Memory B cell (primary cell): ENCODE results near the gene EPN1.
A peak's percentile ranks its signal among the peaks of the same experiment; 100 is the strongest.

Experiments
- ATAC-seq: fragments of 150-1000 bp; cut with Tn5 transposase; 2 replicates; pipeline ENCODE4 v1.10.0; 2021; ENCODE audit warnings: low read depth, mild to moderate bottlenecking, moderate library complexity
- DNase-seq, 2 donors: peaks; one replicate each; pipeline ENCODE4 v3.0.0; 2022; ENCODE audit warnings: low spot score in 2 of 2
- H3K27ac Mint-ChIP-seq: one replicate; pipeline ENCODE4 v1.8.0; 2022; ENCODE audit warnings: mild to moderate bottlenecking, moderate library complexity, mixed read lengths
- H3K27me3 Mint-ChIP-seq: one replicate; pipeline ENCODE4 v1.8.0; 2022; ENCODE audit warnings: mixed read lengths
- H3K36me3 Mint-ChIP-seq: one replicate; pipeline ENCODE4 v1.8.0; 2022; ENCODE audit warnings: mild to moderate bottlenecking, mixed read lengths
- H3K4me1 Mint-ChIP-seq: one replicate; pipeline ENCODE4 v1.8.0; 2022; ENCODE audit warnings: mixed read lengths
- H3K4me3 Mint-ChIP-seq: one replicate; pipeline ENCODE4 v1.8.0; 2022; ENCODE audit warnings: mild to moderate bottlenecking, moderate library complexity, mixed read lengths
- H3K9me3 Mint-ChIP-seq: one replicate; pipeline ENCODE4 v1.8.0; 2022; ENCODE audit warnings: mixed read lengths

The EPN1 gene

DNA sequence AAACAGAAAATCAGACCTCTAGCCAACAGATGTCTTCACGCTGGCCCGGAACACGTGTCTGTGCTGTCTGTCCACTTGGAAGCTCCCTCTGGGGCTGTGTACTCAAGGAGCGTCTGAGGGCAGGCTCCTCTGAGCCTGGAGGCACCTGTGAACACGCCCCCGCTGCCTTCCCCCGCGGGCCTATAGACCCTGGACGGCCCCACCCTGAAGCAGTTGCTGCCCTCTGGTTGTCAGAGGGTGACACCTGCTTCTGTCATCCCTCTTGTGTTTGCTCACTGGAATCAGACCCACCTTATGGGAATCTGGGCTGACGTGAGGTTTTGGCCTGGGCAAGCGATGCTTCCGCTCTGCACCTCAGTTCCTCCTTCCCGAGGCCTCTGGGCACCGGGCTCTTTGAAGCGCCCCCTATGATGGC lies 19.2 kb downstream of the EPN1 start:
- Mint-ChIP-seq H3K4me1 (no peaks in the 10 kb centered on the region), H3K4me3 (no peak overlapping the region), H3K9me3 (no peaks in the 10 kb centered on the region), H3K36me3 (peaks cover 33% of the 10 kb centered on the region), H3K27ac (no peak overlapping the region), H3K27me3 (no peaks in the 10 kb centered on the region)
- DNase-seq: no peak
- no peak for ATAC-seq

DNA sequence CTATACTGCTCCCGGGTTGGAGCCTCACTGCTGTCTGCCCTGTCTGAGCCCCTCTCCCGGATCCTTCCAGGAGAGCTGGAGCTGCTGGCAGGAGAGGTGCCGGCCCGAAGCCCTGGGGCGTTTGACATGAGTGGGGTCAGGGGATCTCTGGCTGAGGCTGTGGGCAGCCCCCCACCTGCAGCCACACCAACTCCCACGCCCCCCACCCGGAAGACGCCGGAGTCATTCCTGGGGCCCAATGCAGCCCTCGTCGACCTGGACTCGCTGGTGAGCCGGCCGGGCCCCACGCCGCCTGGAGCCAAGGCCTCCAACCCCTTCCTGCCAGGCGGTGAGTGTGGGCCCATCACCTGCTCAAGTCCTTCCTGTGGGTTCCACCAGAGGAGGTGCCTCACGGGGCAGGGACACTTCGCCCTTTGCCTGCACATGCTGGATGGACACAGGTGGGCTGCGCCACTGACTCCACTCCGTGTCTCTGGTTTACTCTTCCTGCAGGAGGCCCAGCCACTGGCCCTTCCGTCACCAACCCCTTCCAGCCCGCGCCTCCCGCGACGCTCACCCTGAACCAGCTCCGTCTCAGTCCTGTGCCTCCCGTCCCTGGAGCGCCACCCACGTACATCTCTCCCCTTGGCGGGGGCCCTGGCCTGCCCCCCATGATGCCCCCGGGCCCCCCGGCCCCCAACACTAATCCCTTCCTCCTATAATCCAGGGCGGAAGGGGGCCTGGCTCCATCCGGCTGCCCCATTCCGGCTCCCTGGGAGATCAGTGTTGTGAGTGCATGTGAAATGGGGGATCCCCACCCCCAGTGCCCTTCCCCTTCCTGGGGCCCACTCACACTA lies 19.8 kb downstream of the EPN1 start:
- H3K27ac Mint-ChIP-seq: no peak overlapping the region
- H3K36me3 Mint-ChIP-seq: peaks cover 28% of the 10 kb centered on the region

DNA sequence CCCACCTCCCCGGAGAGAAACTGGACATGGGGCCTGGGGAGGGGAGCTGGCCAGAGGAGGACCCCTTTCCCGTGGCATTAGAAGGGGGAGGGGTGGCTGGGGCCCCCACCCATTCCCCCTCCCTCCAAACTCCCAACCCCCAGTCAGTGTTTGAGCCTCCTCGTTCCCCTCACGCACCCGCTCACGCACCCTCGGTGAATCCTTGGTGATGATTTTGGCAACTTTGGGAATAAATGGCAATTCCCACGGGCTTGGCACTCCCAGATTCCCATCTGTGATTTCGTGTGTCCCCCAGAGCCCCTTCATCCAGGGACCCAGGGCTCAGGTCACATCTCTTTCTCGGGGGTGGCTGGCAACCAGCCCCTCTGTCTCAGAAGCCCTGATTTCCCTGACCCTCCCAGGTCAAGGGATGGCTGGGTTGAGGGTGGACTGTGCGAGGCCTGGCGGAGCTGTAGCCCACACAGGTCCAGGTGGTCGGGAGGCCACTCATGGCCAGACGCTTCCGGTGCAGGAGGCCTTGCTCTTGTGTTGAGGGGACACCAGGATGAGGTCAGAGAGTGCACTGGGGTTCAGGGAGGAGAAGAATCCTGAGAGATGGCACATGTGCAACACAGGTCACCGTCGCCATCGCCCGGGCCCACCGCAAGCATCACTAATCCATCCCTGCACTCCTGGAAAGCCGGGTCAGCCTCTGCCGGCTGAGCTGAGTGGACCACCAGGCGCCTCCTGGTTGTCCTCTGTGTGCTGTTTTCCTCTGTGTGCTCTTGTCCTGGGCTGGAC lies 20.7 kb downstream of the EPN1 start:
- Mint-ChIP-seq H3K4me3 (no peak overlapping the region), H3K27me3 (no peaks in the 10 kb centered on the region), H3K36me3 (peaks cover 30% of the 10 kb centered on the region), H3K9me3 (no peaks in the 10 kb centered on the region), H3K27ac (no peak overlapping the region), H3K4me1 (peaks cover 2% of the 10 kb centered on the region)
- DNase-seq: no peak
- no peak for ATAC-seq

More for the DNA sequence above, 19.8 kb downstream of the EPN1 start:
- DNase-seq (no peak), ATAC-seq (no peak)
- Mint-ChIP-seq H3K27me3 (no peaks in the 10 kb centered on the region), H3K4me1 (no peaks in the 10 kb centered on the region), H3K4me3 (no peak overlapping the region), H3K9me3 (no peaks in the 10 kb centered on the region)

DNA sequence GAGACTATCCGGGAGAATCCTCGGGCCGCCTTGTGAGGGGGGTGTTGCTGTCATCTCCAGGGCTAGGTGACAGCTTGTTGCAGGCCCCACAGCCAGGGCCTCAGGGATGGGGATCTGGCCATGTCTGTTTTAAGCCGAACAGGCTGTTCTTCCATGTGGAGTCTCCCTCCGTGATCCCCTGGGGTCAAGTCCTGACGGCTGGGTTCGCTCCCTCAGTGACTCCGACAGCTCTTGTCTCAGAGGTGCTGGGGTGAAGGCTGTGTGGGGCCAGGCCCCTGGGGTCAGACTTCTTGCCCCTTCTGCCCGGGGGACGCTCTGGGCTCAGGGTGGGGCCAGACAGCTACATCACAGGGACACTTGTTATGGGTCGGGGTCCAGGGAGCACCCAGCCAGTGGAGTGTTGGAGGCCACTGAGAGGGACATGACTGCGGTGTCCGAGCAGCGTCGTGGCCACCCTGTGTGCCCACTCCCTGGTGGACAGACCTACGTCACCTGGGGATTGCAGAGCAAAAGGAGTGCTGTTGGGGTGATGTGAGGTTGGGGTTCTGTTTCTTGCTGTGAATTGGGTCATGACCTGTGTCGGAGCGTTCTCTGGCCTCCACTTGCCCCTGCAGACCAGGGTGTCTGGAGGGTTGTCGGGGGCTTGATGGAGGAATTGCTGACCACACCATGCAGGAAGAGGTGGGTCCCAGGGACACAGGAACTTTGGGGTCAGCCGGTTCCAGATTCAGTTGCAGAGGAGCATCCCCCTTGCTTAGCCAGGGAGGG lies 21.5 kb downstream of the EPN1 start:
- peaks cover 2% of the 10 kb centered on the region for H3K4me1 Mint-ChIP-seq
- peaks cover 27% of the 10 kb centered on the region for H3K36me3 Mint-ChIP-seq
- H3K4me3 Mint-ChIP-seq: no peak overlapping the region
- no peak overlapping the region for H3K27ac Mint-ChIP-seq
- no peaks in the 10 kb centered on the region for H3K9me3 Mint-ChIP-seq
- DNase-seq (no peak), ATAC-seq (no peak)
- no peaks in the 10 kb centered on the region for H3K27me3 Mint-ChIP-seq

DNA sequence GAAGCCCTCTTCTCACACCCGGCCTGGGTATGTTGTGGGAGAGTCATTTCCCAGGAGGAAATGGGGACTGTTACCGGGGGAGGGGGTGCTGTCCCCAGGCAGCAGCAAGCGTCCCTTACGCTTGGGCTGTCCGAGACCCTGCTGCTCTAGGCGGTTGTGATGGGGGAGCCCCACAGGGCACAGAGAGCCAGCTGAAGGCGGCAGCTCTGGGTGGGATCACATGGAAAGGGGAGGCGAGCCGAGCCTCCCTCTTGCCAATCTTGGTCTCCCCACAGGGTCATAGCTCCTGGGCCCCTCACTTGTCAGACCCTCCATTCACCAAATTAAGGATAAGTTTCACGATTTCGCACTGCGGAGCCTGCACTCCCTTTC lies 22.0 kb downstream of the EPN1 start:
- H3K4me1 Mint-ChIP-seq: peaks cover 2% of the 10 kb centered on the region
- H3K4me3 Mint-ChIP-seq: no peak overlapping the region
- no peaks in the 10 kb centered on the region for H3K27me3 Mint-ChIP-seq
- ATAC-seq: no peak
- no peak for DNase-seq
- peaks cover 27% of the 10 kb centered on the region for H3K36me3 Mint-ChIP-seq
- H3K27ac Mint-ChIP-seq: no peak overlapping the region
- no peaks in the 10 kb centered on the region for H3K9me3 Mint-ChIP-seq

DNA sequence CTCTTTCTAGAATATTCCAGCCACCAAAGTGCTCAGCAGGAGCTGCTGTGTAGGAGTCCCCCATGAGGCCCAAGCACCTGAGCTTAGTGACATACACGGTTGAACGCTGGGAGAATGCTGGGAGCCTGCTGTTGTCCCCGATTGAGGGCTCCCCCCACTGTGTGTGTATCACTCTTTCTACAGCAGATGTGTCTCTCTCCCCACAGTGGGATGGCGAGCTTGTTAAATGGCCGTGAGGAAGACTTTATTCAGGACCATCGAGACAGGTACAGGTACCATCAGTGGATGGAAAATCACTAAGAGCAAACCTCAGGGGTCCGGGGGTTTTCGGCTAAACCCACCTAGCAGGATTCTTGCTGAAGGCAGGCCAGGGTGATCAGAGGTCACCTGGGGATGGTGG lies 22.7 kb downstream of the EPN1 start:
- H3K9me3 Mint-ChIP-seq: no peaks in the 10 kb centered on the region
- peaks cover 2% of the 10 kb centered on the region for H3K4me1 Mint-ChIP-seq
- DNase-seq: no peak
- no peak for ATAC-seq
- H3K36me3 Mint-ChIP-seq: peaks cover 27% of the 10 kb centered on the region
- no peaks in the 10 kb centered on the region for H3K27me3 Mint-ChIP-seq
- no peak overlapping the region for H3K4me3 Mint-ChIP-seq
- H3K27ac Mint-ChIP-seq: no peak overlapping the region

DNA sequence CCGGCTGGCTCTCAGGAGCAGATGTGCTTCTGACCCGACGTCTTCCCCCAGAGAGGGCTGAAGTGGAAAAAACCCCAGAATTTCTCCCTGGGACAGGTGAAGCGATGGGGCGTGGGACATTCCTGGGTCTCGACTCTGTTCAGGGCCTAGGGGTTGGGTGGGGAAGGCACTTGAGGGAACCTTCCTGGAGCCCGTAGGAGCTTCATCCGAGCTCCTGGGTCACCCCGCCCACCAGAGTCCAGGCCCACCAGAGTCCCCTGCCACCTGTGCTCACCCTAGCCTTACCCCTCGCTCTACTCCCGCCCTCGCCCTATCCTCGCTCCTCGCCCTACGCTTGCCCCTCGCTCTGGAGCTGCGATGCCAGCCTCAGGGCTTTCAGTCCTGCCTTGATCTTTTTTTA lies 23.2 kb downstream of the EPN1 start:
- Mint-ChIP-seq H3K4me1 (peaks cover 2% of the 10 kb centered on the region), H3K27me3 (no peaks in the 10 kb centered on the region), H3K9me3 (no peaks in the 10 kb centered on the region), H3K27ac (no peak overlapping the region), H3K4me3 (no peak overlapping the region), H3K36me3 (peaks cover 27% of the 10 kb centered on the region)
- no peak for ATAC-seq
- DNase-seq: no peak

DNA sequence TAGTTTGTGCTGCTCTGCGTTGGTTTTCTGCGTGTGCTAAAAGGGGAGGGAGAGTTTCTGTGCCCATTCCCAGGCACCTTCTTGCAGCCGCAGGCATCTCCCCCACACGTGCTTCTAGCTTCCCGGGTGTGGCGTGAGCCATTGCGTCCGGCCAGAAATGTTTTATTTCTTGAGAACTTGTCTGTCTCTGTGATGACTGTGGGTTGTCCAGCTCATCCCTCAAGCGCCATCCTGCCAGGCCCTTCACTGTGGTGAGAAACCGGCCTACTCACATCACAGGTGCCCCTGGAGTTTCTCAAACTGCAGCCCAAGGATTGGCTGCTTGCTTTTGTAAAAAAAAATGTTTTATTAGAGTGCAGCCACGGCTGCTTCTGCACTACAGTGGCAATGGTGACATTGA lies 24.2 kb downstream of the EPN1 start:
- DNase-seq (no peak), ATAC-seq (no peak)
- peaks cover 5% of the 10 kb centered on the region for H3K4me1 Mint-ChIP-seq

DNA sequence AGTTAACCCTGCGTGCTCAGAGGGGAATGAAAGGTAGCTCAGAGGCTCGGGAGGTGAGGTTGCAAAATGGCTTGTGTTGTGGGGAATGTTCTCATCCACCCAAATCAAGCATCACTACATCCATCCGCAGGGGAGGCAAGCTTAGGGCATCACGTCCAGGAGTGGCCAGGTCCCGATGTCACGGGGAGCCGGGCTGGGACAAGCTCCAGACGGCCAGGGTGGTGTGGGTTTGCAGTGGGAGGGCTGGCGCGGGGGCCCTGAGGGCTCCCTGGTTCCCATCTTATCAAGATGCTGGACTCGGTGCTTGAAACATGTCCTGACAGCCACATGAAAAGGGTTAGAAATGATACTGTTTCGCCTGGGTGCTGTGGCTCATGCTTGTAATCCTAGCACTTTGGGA lies 25.8 kb downstream of the EPN1 start:
- no peak for DNase-seq
- Mint-ChIP-seq H3K9me3 (no peaks in the 10 kb centered on the region), H3K27me3 (no peaks in the 10 kb centered on the region), H3K4me3 (no peak overlapping the region), H3K36me3 (peaks cover 18% of the 10 kb centered on the region), H3K27ac (peak overlapping the region; percentile 79), H3K4me1 (peaks cover 11% of the 10 kb centered on the region)
- ATAC-seq: no peak

More for the DNA sequence above, 24.2 kb downstream of the EPN1 start:
- H3K9me3 Mint-ChIP-seq: no peaks in the 10 kb centered on the region
- H3K4me3 Mint-ChIP-seq: no peak overlapping the region
- H3K36me3 Mint-ChIP-seq: peaks cover 26% of the 10 kb centered on the region
- no peaks in the 10 kb centered on the region for H3K27me3 Mint-ChIP-seq
- H3K27ac Mint-ChIP-seq: no peak overlapping the region

DNA sequence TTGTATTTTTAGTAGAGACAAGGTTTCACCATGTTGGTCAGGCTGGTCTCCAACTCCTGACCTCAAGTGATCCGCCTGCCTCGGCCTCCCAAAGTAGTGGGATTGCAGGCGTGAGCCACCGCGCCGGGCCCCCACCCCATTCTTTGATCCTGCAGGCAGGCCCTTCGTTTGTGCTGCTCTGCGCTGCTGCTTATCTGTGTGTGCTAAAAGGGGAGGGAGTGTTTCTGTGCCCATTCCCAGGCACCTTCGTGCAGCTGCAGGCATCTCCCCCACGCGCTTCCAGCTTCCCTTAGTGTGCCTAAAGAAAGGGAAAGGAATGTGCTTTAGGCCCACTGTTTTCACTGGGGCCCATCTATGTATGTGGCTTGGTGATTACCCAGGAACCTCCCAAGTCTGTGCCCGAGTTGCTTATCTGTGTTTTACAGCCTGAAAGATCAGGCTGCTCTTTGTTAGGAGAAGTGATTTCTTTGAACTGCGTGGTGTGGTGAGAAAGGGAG lies 27.2 kb downstream of the EPN1 start:
- no peak for ATAC-seq
- Mint-ChIP-seq H3K36me3 (peaks cover 13% of the 10 kb centered on the region), H3K27ac (no peak overlapping the region), H3K27me3 (no peaks in the 10 kb centered on the region), H3K4me3 (no peak overlapping the region), H3K4me1 (peaks cover 11% of the 10 kb centered on the region), H3K9me3 (no peaks in the 10 kb centered on the region)
- DNase-seq: no peak

DNA sequence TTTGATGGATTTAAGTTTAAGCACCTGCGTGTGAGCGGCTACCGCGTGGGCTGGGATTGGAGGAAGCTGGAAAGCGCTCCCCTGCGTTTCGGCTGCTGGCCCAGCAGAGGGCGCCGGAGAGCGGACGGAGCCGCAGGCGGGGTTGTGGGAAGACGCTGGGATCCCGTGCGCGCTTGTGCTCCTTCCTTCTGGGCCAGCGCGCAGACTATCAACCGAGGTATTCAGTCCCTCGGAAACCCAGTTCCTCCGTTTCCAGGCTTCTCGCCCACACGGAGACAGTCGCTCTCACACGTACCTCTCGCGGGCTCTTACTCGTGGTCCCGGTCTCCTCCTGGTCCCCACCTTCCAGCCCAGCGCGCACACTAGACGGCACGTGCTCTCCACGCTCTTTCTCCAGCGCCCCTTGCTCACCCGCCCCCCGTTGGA lies 28.8 kb downstream of the EPN1 start:
- no peaks in the 10 kb centered on the region for H3K9me3 Mint-ChIP-seq
- H3K4me1 Mint-ChIP-seq: peaks cover 14% of the 10 kb centered on the region
- peak; percentile 60 for ATAC-seq
- peaks cover 8% of the 10 kb centered on the region for H3K36me3 Mint-ChIP-seq
- H3K27me3 Mint-ChIP-seq: no peaks in the 10 kb centered on the region
- H3K27ac Mint-ChIP-seq: no peak overlapping the region
- peak; percentile 38 to 57 for DNase-seq
- peak overlapping the region; percentile 24 for H3K4me3 Mint-ChIP-seq

DNA sequence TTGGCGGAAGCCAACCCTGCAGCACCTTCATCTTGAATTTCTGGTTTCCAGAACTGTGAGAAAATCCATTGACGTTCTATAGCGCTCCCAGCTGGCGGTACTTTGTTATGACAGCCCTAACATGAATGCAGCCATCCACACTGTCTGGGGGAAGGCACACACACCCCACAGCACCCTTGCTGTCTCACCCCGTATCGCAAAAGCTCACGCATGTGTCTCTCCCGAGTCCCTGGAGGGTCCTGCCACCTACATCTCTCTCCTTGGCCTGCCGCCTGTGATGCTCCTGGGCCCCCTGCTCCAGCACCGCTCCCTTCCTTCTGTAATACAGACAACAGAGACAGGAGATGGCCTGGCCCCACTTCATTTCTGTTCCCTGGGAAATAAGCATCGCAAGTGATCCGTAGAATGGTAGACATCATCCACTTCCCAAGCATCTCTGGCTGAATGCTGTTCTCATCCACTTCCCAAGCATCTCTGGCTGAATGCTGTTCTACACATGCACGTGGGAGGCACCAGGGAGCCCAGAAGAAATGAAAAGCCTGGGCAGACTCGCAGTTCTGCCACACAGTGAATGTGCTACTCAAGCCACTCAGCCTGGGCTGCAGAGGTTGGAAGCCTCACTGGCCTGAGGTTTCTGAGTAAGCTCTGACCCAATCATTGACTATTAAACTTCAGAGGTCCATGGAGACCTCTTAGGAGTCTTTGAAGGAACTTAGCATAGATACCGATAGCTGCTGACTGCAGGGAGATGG lies 29.6 kb downstream of the EPN1 start:
- DNase-seq (no peak), ATAC-seq (peak; percentile 22)
- Mint-ChIP-seq H3K9me3 (no peaks in the 10 kb centered on the region), H3K27ac (no peak overlapping the region), H3K4me1 (peaks cover 14% of the 10 kb centered on the region), H3K36me3 (peaks cover 8% of the 10 kb centered on the region), H3K4me3 (no peak overlapping the region), H3K27me3 (no peaks in the 10 kb centered on the region)

DNA sequence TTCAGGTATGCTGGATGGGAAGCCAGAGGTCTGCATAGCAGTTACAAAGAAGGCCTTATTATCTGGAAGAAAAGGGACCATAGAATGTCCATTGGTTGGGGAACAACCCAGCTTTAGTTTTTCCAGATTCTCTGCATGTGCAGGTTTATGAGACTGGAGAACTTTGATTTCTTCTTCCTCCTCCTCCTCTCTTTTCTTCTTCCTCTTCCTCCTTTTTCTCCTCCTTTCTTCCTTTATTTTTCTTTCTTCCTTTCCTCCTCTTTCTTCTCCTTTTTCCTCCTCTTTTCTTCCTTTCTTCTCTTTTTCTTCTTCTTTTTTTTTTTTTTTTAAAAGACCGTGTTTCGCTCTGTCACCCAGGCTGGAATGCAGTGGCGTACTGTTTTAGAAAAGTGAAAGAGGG lies 30.9 kb downstream of the EPN1 start:
- Mint-ChIP-seq H3K4me3 (no peak overlapping the region), H3K9me3 (no peaks in the 10 kb centered on the region), H3K36me3 (peaks cover 3% of the 10 kb centered on the region), H3K27me3 (no peaks in the 10 kb centered on the region), H3K4me1 (peaks cover 12% of the 10 kb centered on the region), H3K27ac (no peak overlapping the region)
- DNase-seq (no peak), ATAC-seq (no peak)
